Measurements from ENCODE around the gene ZNF516. TPM values are rescaled to one million over a fixed set of nuclear protein-coding genes. Genes with fewer than 3 reads are reported as not detected.

The ZNF516 gene
- total RNA-seq, 1 experiment from 2014 or later: 44.2 TPM

GRCh38 chr18:76351961-76352581, 143.0 kb downstream of the ZNF516 start:
- Mint-ChIP-seq H3K27me3 (ENCODE audit: unreplicated experiment) (no peaks in the 10 kb centered on the region), H3K27ac (ENCODE audit: unreplicated experiment) (peak overlapping the region; percentile 15), H3K9me3 (ENCODE audit: low read depth, unreplicated experiment) (peaks cover 2% of the 10 kb centered on the region), H3K4me3 (ENCODE audit: low read depth, unreplicated experiment) (peak overlapping the region; percentile 59), H3K36me3 (ENCODE audit: insufficient read depth, unreplicated experiment) (peaks cover 30% of the 10 kb centered on the region), H3K4me1 (ENCODE audit: low read depth, unreplicated experiment) (peaks cover 33% of the 10 kb centered on the region)
- TF ChIP-seq CTCF (IDR thresholded peaks at IDR 0.05; ENCODE audit: unreplicated experiment): no peak
- CTCF ChIA-PET: no interaction called here
- intact Hi-C loops (cut with micrococcal nuclease; ENCODE audit: unreplicated experiment): no loop called here
- no TSS peak for BruUV-seq (replicated peaks)
- peak; percentile 61 for DNase-seq

- Mint-ChIP-seq H3K36me3 (ENCODE audit: insufficient read depth, unreplicated experiment) (peaks cover 26% of the 10 kb centered on the region), H3K9me3 (ENCODE audit: low read depth, unreplicated experiment) (peaks cover 2% of the 10 kb centered on the region), H3K27me3 (ENCODE audit: unreplicated experiment) (no peaks in the 10 kb centered on the region), H3K4me3 (ENCODE audit: low read depth, unreplicated experiment) (no peak overlapping the region), H3K27ac (ENCODE audit: unreplicated experiment) (no peak overlapping the region), H3K4me1 (ENCODE audit: low read depth, unreplicated experiment) (peaks cover 33% of the 10 kb centered on the region)
- no peak for TF ChIP-seq CTCF (IDR thresholded peaks at IDR 0.05; ENCODE audit: unreplicated experiment)
- no peak for DNase-seq
- intact Hi-C loops (cut with micrococcal nuclease; ENCODE audit: unreplicated experiment): no loop called here
- CTCF ChIA-PET: no interaction called here
- BruUV-seq (replicated peaks): no TSS peak
Observed at GRCh38 chr18:76350134-76351025, 144.7 kb downstream of the ZNF516 start.

- H3K27ac Mint-ChIP-seq (ENCODE audit: unreplicated experiment): peak overlapping the region; percentile 43
- H3K27me3 Mint-ChIP-seq (ENCODE audit: unreplicated experiment): no peaks in the 10 kb centered on the region
- peaks cover 33% of the 10 kb centered on the region for H3K4me1 Mint-ChIP-seq (ENCODE audit: low read depth, unreplicated experiment)
- intact Hi-C loops (cut with micrococcal nuclease; ENCODE audit: unreplicated experiment): loop anchor here (5.0 to 10.0 kb wide), 2 partner anchors 62 to 1694 kb away; no protein-coding TSS in a partner anchor
- CTCF ChIA-PET: no interaction called here
- DNase-seq: peak; percentile 70
- peak overlapping the region; percentile 58 for H3K4me3 Mint-ChIP-seq (ENCODE audit: low read depth, unreplicated experiment)
- TF ChIP-seq CTCF (IDR thresholded peaks at IDR 0.05; ENCODE audit: unreplicated experiment): peak; percentile 81
- H3K36me3 Mint-ChIP-seq (ENCODE audit: insufficient read depth, unreplicated experiment): peaks cover 19% of the 10 kb centered on the region
- BruUV-seq (replicated peaks): no TSS peak
- peaks cover 1% of the 10 kb centered on the region for H3K9me3 Mint-ChIP-seq (ENCODE audit: low read depth, unreplicated experiment)
Observed at GRCh38 chr18:76349067-76349715, 145.9 kb downstream of the ZNF516 start.

GRCh38 chr18:76348267-76349066, 146.6 kb downstream of the ZNF516 start:
- no TSS peak for BruUV-seq (replicated peaks)
- intact Hi-C loops (cut with micrococcal nuclease; ENCODE audit: unreplicated experiment): loop anchor here (5.0 to 10.0 kb wide), 2 partner anchors 61 to 1694 kb away; no protein-coding TSS in a partner anchor
- Mint-ChIP-seq H3K27me3 (ENCODE audit: unreplicated experiment) (no peaks in the 10 kb centered on the region), H3K27ac (ENCODE audit: unreplicated experiment) (no peak overlapping the region), H3K9me3 (ENCODE audit: low read depth, unreplicated experiment) (no peaks in the 10 kb centered on the region), H3K4me3 (ENCODE audit: low read depth, unreplicated experiment) (peak overlapping the region; percentile 58), H3K4me1 (ENCODE audit: low read depth, unreplicated experiment) (peaks cover 33% of the 10 kb centered on the region), H3K36me3 (ENCODE audit: insufficient read depth, unreplicated experiment) (peaks cover 19% of the 10 kb centered on the region)
- CTCF ChIA-PET: no interaction called here
- TF ChIP-seq CTCF (IDR thresholded peaks at IDR 0.05; ENCODE audit: unreplicated experiment): no peak
- no peak for DNase-seq

Data from Calu3 (cell line).